ENCODE data around the gene ZDHHC13.

DNA sequence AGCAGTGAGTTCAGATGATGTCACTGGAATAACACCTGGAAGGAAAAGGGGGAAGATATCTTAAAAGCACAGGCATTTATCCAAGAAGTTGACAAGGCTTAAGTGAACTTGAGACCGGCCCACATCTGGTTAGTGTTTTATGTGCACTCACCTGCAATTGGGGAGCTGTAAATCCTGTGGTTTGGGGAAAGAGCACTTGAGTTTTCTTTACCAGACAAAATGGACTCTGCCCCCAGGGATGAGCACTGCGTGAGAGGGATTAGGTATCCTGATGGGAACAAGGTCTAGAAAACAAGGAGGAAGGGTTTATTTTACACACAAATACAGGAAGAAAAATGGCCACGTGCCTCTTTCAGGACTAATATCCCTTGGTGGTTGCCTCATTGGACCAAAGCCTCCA is 108.6 kb downstream of the ZDHHC13 start:
- TF ChIP-seq POLR2A (IDR thresholded peaks at IDR 0.05): no peak
- TF ChIP-seq, protein P1, sequence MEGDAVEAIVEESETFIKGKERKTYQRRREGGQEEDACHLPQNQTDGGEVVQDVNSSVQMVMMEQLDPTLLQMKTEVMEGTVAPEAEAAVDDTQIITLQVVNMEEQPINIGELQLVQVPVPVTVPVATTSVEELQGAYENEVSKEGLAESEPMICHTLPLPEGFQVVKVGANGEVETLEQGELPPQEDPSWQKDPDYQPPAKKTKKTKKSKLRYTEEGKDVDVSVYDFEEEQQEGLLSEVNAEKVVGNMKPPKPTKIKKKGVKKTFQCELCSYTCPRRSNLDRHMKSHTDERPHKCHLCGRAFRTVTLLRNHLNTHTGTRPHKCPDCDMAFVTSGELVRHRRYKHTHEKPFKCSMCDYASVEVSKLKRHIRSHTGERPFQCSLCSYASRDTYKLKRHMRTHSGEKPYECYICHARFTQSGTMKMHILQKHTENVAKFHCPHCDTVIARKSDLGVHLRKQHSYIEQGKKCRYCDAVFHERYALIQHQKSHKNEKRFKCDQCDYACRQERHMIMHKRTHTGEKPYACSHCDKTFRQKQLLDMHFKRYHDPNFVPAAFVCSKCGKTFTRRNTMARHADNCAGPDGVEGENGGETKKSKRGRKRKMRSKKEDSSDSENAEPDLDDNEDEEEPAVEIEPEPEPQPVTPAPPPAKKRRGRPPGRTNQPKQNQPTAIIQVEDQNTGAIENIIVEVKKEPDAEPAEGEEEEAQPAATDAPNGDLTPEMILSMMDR (IDR thresholded peaks at IDR 0.05): no peak

All from thyroid gland (tissue), 4 donors.